ENCODE results near the gene RINL.
A peak's percentile ranks its signal among the peaks of the same experiment; 100 is the strongest.
"Not testable (repeated sequence)": the region's sequence is repeated elsewhere in the genome, so short reads cannot be mapped to it uniquely, and the experiment has no call there.

RINL gene

GRCh38 chr19:38879400-38879751, 1.3 kb upstream of the RINL start:
- Histone ChIP-seq H3K27ac (peak overlapping the region; percentile 100), H3K27me3 (no peaks in the 10 kb centered on the region), H4K20me1 (no peaks in the 10 kb centered on the region), H3K9ac (peak overlapping the region; percentile 93), H3K4me2 (peak overlapping the region; percentile 100), H3K36me3 (peaks cover 20% of the 10 kb centered on the region), H3K4me3 (peak overlapping the region; percentile 63), H3K4me1 (peaks cover 93% of the 10 kb centered on the region), H3K9me3 (no peaks in the 10 kb centered on the region)
- no peak for TF ChIP-seq Cebpa-rat (IDR thresholded peaks at IDR 0.05)

GRCh38 chr19:38878575-38879399, 712 bp upstream of the RINL start:
- Histone ChIP-seq H3K4me3 (peak overlapping the region; percentile 63), H3K36me3 (peaks cover 19% of the 10 kb centered on the region), H3K9ac (peak overlapping the region; percentile 93), H3K9me3 (no peaks in the 10 kb centered on the region), H3K27me3 (no peaks in the 10 kb centered on the region), H3K27ac (peak overlapping the region; percentile 100), H4K20me1 (no peaks in the 10 kb centered on the region), H3K4me2 (peak overlapping the region; percentile 100), H3K4me1 (peaks cover 94% of the 10 kb centered on the region)
- TF ChIP-seq Cebpa-rat (IDR thresholded peaks at IDR 0.05) = no peak

DNA sequence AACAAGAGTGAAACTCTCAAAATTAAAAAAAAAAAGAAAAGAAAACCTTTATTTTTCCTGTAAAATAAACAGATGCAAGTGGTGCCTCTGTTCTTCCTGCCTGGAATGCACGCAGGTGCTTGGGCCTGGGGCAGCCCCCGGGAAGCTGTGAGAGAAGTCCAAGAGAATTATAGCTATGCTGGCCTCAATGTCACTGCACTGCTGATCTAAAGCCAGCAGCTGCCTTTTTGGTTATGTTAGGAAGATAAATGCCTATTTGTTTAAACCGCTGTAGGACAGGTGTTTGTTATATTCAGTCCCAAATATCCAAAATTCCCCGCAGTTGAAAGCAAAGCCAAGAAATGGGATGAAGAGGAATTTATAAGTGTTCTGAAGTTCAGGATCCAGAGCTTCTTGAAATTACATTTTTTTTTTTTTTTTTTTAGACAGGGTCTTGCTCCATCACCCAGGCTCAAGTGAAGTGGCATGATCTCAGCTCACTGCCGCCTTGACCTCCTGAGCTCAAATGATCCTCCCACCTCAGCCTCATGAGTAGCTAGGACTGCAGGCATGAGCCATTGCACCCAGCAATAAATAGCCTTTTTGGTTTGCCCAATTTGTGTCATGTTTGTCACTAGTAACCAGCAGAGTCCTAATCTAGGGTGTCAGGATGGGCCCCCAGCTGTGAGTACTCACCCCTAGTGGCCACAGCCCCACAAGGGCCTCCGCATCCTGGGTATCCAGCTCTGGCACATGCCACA, 2.2 kb downstream of the RINL start:
- no peak for TF ChIP-seq Cebpa-rat (IDR thresholded peaks at IDR 0.05)
- Histone ChIP-seq H3K27ac (peak overlapping the region; percentile 100), H4K20me1 (no peaks in the 10 kb centered on the region), H3K9me3 (no peaks in the 10 kb centered on the region), H3K9ac (0 out of 2 replicates have a peak overlapping the region, but pooled peaks have one; percentile 28), H3K4me3 (no peak overlapping the region), H3K4me1 (peaks cover 94% of the 10 kb centered on the region), H3K27me3 (no peaks in the 10 kb centered on the region), H3K36me3 (no peaks in the 10 kb centered on the region), H3K4me2 (peak overlapping the region; percentile 100)

- H3K9ac ChIP-seq, H3K36me3 ChIP-seq, H3K9me3 ChIP-seq, H3K27me3 ChIP-seq, H4K20me1 ChIP-seq, H3K4me3 ChIP-seq: not testable (repeated sequence)
- Histone ChIP-seq H3K4me2 (peak overlapping the region; percentile 28), H3K4me1 (peaks cover 94% of the 10 kb centered on the region), H3K27ac (peak overlapping the region; percentile 8; the same call in 1 of the 2 replicates)
These were observed 4.7 kb downstream of the RINL start for GRCh38 chr19:38873400-38873799.

DNA sequence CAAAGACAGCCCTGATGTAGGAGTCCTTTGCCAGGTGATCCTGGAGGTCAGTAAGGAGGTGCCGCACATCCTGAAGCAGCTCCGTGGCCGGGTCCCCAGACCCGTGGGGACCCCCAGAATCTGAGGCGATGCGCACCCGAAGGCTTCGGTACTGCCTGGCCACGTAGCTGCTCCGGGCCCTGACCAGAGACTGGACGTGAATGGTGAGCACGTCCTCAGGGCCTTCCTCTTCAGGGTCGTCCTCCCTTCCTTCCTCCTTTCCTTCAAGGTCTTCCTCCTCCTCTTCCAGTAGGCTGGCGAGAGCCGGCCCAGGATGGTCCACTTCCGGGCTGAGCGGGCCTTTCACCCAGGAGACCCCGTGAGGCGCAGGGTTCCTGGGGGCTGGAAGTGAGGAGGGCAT, 7.5 kb downstream of the RINL start:
- H3K4me2 ChIP-seq = peak overlapping the region; percentile 100
- H3K36me3 ChIP-seq = no peaks in the 10 kb centered on the region
- no peaks in the 10 kb centered on the region for H4K20me1 ChIP-seq
- no peak overlapping the region for H3K9ac ChIP-seq
- H3K9me3 ChIP-seq = no peaks in the 10 kb centered on the region
- TF ChIP-seq Cebpa-rat (IDR thresholded peaks at IDR 0.05) = no peak
- peak overlapping the region; percentile 61 for H3K27ac ChIP-seq
- H3K4me1 ChIP-seq = peaks cover 94% of the 10 kb centered on the region
- H3K27me3 ChIP-seq = no peaks in the 10 kb centered on the region
- peak overlapping the region; percentile 67; the same call in 1 of the 2 replicates for H3K4me3 ChIP-seq

- Histone ChIP-seq H3K9ac (peak overlapping the region; percentile 73), H3K9me3 (no peaks in the 10 kb centered on the region), H4K20me1 (no peaks in the 10 kb centered on the region), H3K27ac (peak overlapping the region; percentile 78), H3K27me3 (no peaks in the 10 kb centered on the region), H3K4me2 (peak overlapping the region; percentile 100), H3K4me1 (peaks cover 96% of the 10 kb centered on the region), H3K4me3 (peak overlapping the region; percentile 67), H3K36me3 (no peaks in the 10 kb centered on the region)
- no peak for TF ChIP-seq Cebpa-rat (IDR thresholded peaks at IDR 0.05)
These were observed 8.1 kb downstream of the RINL start for GRCh38 chr19:38869836-38870607.

DNA sequence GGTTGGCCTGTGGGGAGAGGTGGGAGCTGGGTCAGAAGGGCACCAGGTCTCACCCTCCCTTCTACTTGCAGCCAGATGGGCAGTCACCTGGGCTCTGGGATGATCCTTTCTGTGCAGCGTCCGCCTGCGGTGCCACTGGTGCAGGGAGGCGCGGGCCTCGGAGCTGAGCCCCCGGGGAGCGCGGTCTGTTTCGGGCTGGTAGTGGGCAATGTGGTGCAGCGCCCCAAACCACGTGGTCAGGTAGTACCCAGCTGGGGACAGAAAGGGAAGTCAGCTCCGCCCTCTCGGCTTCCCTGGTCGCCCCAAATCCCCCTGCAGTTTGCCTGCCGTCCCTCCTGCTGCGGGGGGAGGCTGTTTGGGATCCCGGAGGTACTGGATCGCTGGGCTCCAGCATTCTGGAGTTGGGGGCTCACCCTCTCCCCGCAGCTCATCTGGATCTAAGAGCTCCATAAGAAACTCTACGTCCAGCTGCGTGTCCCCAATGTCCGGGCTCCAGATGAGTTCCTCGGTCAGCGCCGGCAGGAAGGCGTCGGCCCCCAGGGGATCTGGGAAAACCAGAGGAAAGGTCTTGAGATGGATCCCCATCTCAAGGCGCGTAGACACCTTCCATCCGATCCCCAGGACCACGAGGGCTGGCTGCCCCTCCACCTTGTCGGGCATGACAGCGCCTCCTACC, 8.8 kb downstream of the RINL start:
- no peaks in the 10 kb centered on the region for H3K27me3 ChIP-seq
- peak overlapping the region; percentile 78 for H3K27ac ChIP-seq
- peaks cover 100% of the 10 kb centered on the region for H3K4me1 ChIP-seq
- no peaks in the 10 kb centered on the region for H3K36me3 ChIP-seq
- H3K4me3 ChIP-seq = peak overlapping the region; percentile 67
- no peaks in the 10 kb centered on the region for H3K9me3 ChIP-seq
- no peak for TF ChIP-seq Cebpa-rat (IDR thresholded peaks at IDR 0.05)
- peak overlapping the region; percentile 73 for H3K9ac ChIP-seq
- H4K20me1 ChIP-seq = no peaks in the 10 kb centered on the region
- peak overlapping the region; percentile 100 for H3K4me2 ChIP-seq

- Histone ChIP-seq H3K4me2 (peak overlapping the region; percentile 100), H4K20me1 (no peaks in the 10 kb centered on the region)
These were observed 9.5 kb downstream of the RINL start for GRCh38 chr19:38868551-38868950.

DNA sequence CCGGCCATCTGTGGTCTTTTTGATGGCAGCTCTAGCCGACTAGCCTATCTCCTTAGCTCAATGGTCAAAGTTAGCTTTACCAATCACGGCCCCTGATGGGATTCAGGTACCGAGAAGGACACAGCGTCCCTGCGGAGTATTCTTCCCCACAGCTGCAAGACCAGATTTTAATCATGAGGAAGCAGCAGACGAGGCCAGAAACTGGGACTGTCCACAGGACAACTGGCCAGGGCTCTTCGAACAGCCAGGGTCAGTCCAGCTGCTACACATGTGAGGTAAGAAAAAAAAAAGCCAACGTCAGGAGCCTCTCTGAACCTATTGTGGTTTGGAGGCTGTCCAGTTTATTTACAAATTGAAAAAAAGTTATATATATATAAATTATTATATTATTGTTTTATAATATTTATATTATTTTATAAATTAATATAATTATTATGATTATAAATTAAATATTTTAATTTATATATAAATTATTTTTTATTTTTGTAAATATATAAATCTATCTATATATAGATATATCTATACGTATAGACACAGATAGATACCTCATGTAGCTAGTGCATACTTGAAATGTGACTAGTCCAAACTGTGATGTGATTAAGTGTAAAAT, 10.8 kb downstream of the RINL start:
- H3K27me3 ChIP-seq = no peaks in the 10 kb centered on the region
- peaks cover 100% of the 10 kb centered on the region for H3K4me1 ChIP-seq
- no peaks in the 10 kb centered on the region for H4K20me1 ChIP-seq
- peak overlapping the region; percentile 79 for H3K4me2 ChIP-seq
- peak overlapping the region; percentile 78; the same call in 1 of the 2 replicates for H3K27ac ChIP-seq
- TF ChIP-seq Cebpa-rat (IDR thresholded peaks at IDR 0.05) = no peak
- no peak overlapping the region for H3K9ac ChIP-seq
- no peaks in the 10 kb centered on the region for H3K36me3 ChIP-seq
- no peak overlapping the region for H3K4me3 ChIP-seq
- no peaks in the 10 kb centered on the region for H3K9me3 ChIP-seq

More at GRCh38 chr19:38868551-38868950, 9.5 kb downstream of the RINL start:
- peaks cover 100% of the 10 kb centered on the region for H3K4me1 ChIP-seq
- peak overlapping the region; percentile 67 for H3K4me3 ChIP-seq
- no peaks in the 10 kb centered on the region for H3K9me3 ChIP-seq
- H3K36me3 ChIP-seq = no peaks in the 10 kb centered on the region
- no peaks in the 10 kb centered on the region for H3K27me3 ChIP-seq
- H3K27ac ChIP-seq = peak overlapping the region; percentile 78
- no peak for TF ChIP-seq Cebpa-rat (IDR thresholded peaks at IDR 0.05)
- no peak overlapping the region for H3K9ac ChIP-seq
